SK-N-SH treated with all-trans-retinoic acid at 6 μM for 48 hours (cell line): ENCODE measurements around the gene TRIM40.

Experiments
- BACH2 ChIP-seq: fragments of 250-450 bp; sonication (Bioruptor Pico); IDR thresholded peaks from 2 replicates; pipeline ENCODE4 v1.9.0; 2021; ENCODE audit warnings: mild to moderate bottlenecking, borderline replicate concordance
- ZNF565 ChIP-seq: fragments of 450-650 bp; formaldehyde crosslinking; conservative IDR thresholded peaks from 2 replicates; pipeline ENCODE4 v1.5.0; 2020; ENCODE audit warnings: low read depth, mild to moderate bottlenecking, moderate library complexity

- no peak for TF ChIP-seq ZNF565
- no peak for TF ChIP-seq BACH2 (CRISPR knock-in tag)
These were observed 32.7 kb upstream of the TRIM40 start for GRCh38 chr6:30102970-30103871.
